ENCODE results near the gene ACSF3.
"Not testable (repeated sequence)": the region's sequence is repeated elsewhere in the genome, so short reads cannot be mapped to it uniquely, and the experiment has no call there.

ACSF3 gene

GRCh38 chr16:89176717-89177116 lies 83.1 kb downstream of the ACSF3 start:
- no peak for DNase-seq

GRCh38 chr16:89177501-89177900 lies 83.8 kb downstream of the ACSF3 start:
- no peak for DNase-seq

GRCh38 chr16:89178453-89179147 lies 84.9 kb downstream of the ACSF3 start:
- DNase-seq: peak; percentile 34

GRCh38 chr16:89179148-89179484 lies 85.5 kb downstream of the ACSF3 start:
- DNase-seq: no peak

GRCh38 chr16:89179656-89180315 lies 86.1 kb downstream of the ACSF3 start:
- no peak for DNase-seq

GRCh38 chr16:89183463-89183862 lies 89.8 kb downstream of the ACSF3 start:
- DNase-seq: no peak

GRCh38 chr16:89183975-89184676 lies 90.5 kb downstream of the ACSF3 start:
- no peak for DNase-seq

- DNase-seq: no peak
Observed at GRCh38 chr16:89184677-89184932, 91.0 kb downstream of the ACSF3 start.

- peak; percentile 50 for DNase-seq
Observed at GRCh38 chr16:89184933-89185794, 91.5 kb downstream of the ACSF3 start.

- DNase-seq: not testable (repeated sequence)
Observed at GRCh38 chr16:89185887-89186592, 92.4 kb downstream of the ACSF3 start.

- not testable (repeated sequence) for DNase-seq
Observed at GRCh38 chr16:89186593-89187031, 93.0 kb downstream of the ACSF3 start.

- peak; percentile 37 for DNase-seq
Observed at GRCh38 chr16:89187032-89187769, 93.5 kb downstream of the ACSF3 start.

- peak; percentile 35 for DNase-seq
Observed at GRCh38 chr16:89187770-89188392, 94.2 kb downstream of the ACSF3 start.

- DNase-seq: not testable (repeated sequence)
Observed at GRCh38 chr16:89188471-89189357, 95.1 kb downstream of the ACSF3 start.

- DNase-seq: peak; percentile 19
Observed at GRCh38 chr16:89189358-89190025, 95.8 kb downstream of the ACSF3 start.

GRCh38 chr16:89190150-89190958 lies 96.7 kb downstream of the ACSF3 start:
- peak; percentile 23 for DNase-seq

GRCh38 chr16:89191033-89191900 lies 97.6 kb downstream of the ACSF3 start:
- DNase-seq: peak; percentile 35

GRCh38 chr16:89191901-89192185 lies 98.2 kb downstream of the ACSF3 start:
- no peak for DNase-seq
